PC-3 (cell line): Measurements from ENCODE around the gene ZNF546. TPM values are rescaled to one million over a fixed set of nuclear protein-coding genes. Genes with fewer than 3 reads are reported as not detected.
"Not testable (repeated sequence)": the region's sequence is repeated elsewhere in the genome, so short reads cannot be mapped to it uniquely, and the experiment has no call there.

Experiments
- ATAC-seq: fragments of 200-7000 bp; cut with Tn5 transposase; 2 replicates; pipeline ENCODE4 v1.9.1; 2020; ENCODE audit warnings: mild to moderate bottlenecking, moderate library complexity
- BruUV-seq: library from RNA; stranded (reverse); fragments of 400-500 nt; replicated peaks from 2 replicates; lab custom pipeline; 2021; lab: Mats Ljungman, UMichigan
- CTCF ChIA-PET: fragments of 300-600 bp; sonication (Branson Sonifier 250); formaldehyde crosslinking; loops from one replicate; lab custom pipeline; 2022; ENCODE audit warnings: antibody characterized with exemption; lab: Charles Lee
- POLR2A ChIA-PET: fragments of 300-600 bp; sonication (Branson Sonifier 250); formaldehyde crosslinking; loops from one replicate; lab custom pipeline; 2022; ENCODE audit warnings: antibody characterized with exemption; ENCODE audit not compliant: unreplicated experiment; lab: Charles Lee
- DNase-seq: peaks from one replicate; pipeline ENCODE4 v3.0.0-alpha.2; 2015
- H2AFZ ChIP-seq: fragments of 300-600 bp; sonication (generic); 2 replicates; pipeline ENCODE4 v1.6.0; 2016; ENCODE audit warnings: antibody characterized with exemption, low read length
- H3F3A ChIP-seq: fragments of 300-600 bp; sonication (generic); one replicate; pipeline ENCODE4 v1.6.0; 2017; ENCODE audit warnings: antibody characterized with exemption, low read length, control low read depth, mild to moderate bottlenecking; ENCODE audit not compliant: unreplicated experiment
- H3K27ac ChIP-seq: fragments of 300-600 bp; sonication (generic); 2 replicates; pipeline ENCODE4 v1.5.1; 2016; ENCODE audit warnings: mild to moderate bottlenecking, low read length
- H3K27me3 ChIP-seq: fragments of 300-600 bp; sonication (generic); 2 replicates; pipeline ENCODE4 v1.6.1; 2016; ENCODE audit warnings: low read length, mixed read lengths
- H3K36me3 ChIP-seq: fragments of 300-600 bp; sonication (generic); 2 replicates; pipeline ENCODE4 v1.6.1; 2016; ENCODE audit warnings: low read depth, mixed run types, low read length, mixed read lengths
- H3K4me1 ChIP-seq: fragments of 300-600 bp; sonication (generic); 2 replicates; pipeline ENCODE4 v1.5.1; 2016; ENCODE audit warnings: low read length; ENCODE audit not compliant: insufficient read depth
- H3K4me2 ChIP-seq: fragments of 300-600 bp; sonication (generic); 2 replicates; pipeline ENCODE4 v1.6.0; 2016; ENCODE audit warnings: low read length
- H3K4me3 ChIP-seq: fragments of 300-600 bp; sonication (generic); 2 replicates; pipeline ENCODE4 v1.5.1; 2016; ENCODE audit warnings: mild to moderate bottlenecking, low read length, mixed read lengths
- H3K79me2 ChIP-seq: fragments of 300-600 bp; sonication (generic); 2 replicates; pipeline ENCODE4 v1.6.1; 2017; ENCODE audit warnings: low read length, mixed read lengths
- H3K9ac ChIP-seq: fragments of 300-600 bp; sonication (generic); 2 replicates; pipeline ENCODE4 v1.6.0; 2016; ENCODE audit warnings: mild to moderate bottlenecking, low read length
- H3K9me2 ChIP-seq: fragments of 300-600 bp; sonication (generic); replicated peaks from 2 replicates; pipeline ENCODE4 v1.6.1; 2016; ENCODE audit warnings: mixed run types, low read length, mixed read lengths
- H3K9me3 ChIP-seq: fragments of 300-600 bp; sonication (generic); 2 replicates; pipeline ENCODE4 v1.6.1; 2016; ENCODE audit warnings: low read length, mixed read lengths
- H4K20me1 ChIP-seq: fragments of 300-600 bp; sonication (generic); 2 replicates; pipeline ENCODE4 v1.6.1; 2016; ENCODE audit warnings: low read length, mixed read lengths
- EZH2 ChIP-seq: fragments of 300-600 bp; sonication (generic); IDR thresholded peaks from one replicate; pipeline ENCODE4 v1.6.1; 2017; ENCODE audit warnings: antibody characterized with exemption, mild to moderate bottlenecking, low read length; ENCODE audit not compliant: unreplicated experiment
- EZH2phosphoT487 ChIP-seq: fragments of 300-600 bp; sonication (generic); IDR thresholded peaks from 2 replicates; pipeline ENCODE4 v1.6.1; 2018; ENCODE audit warnings: mild to moderate bottlenecking, antibody characterized with exemption, low read length, borderline replicate concordance
- intact Hi-C: fragments of 100-400 bp; cut with micrococcal nuclease; formaldehyde crosslinking; loops from 2 replicates; pipeline ENCODE4 v1.9.0; 2023
- total RNA-seq: library from RNA; depleted of rRNA; stranded (reverse); fragments of >200 nt; gene quantifications from 2 replicates; pipeline ENCODE4 v1.2.3, GENCODE V29; 2014
- TF ChIP-seq, protein P1 (sequence below): fragments of 300-600 bp; sonication (generic); conservative IDR thresholded peaks from 2 replicates; pipeline ENCODE4 v1.5.1; 2017; ENCODE audit warnings: antibody characterized with exemption, low read depth, mild to moderate bottlenecking, low read length

The ZNF546 gene
- total RNA-seq, 1 experiment from 2014 or later: 2.5 TPM

GRCh38 chr19:40026597-40026970 lies 29.7 kb downstream of the ZNF546 start:
- no peak for ATAC-seq
- no peak overlapping the region for H3K4me2 ChIP-seq
- no peak overlapping the region for H3K27ac ChIP-seq
- peaks cover 22% of the 10 kb centered on the region; the same call in 1 of the 2 replicates for H3K9me3 ChIP-seq
- H3F3A ChIP-seq: no peaks in the 10 kb centered on the region
- no peaks in the 10 kb centered on the region for H3K27me3 ChIP-seq
- CTCF ChIA-PET: no interaction called here
- no peaks in the 10 kb centered on the region for H3K9me2 ChIP-seq
- POLR2A ChIA-PET: no interaction called here
- TF ChIP-seq EZH2phosphoT487 (no peak), EZH2 (no peak)
- TF ChIP-seq, protein P1, sequence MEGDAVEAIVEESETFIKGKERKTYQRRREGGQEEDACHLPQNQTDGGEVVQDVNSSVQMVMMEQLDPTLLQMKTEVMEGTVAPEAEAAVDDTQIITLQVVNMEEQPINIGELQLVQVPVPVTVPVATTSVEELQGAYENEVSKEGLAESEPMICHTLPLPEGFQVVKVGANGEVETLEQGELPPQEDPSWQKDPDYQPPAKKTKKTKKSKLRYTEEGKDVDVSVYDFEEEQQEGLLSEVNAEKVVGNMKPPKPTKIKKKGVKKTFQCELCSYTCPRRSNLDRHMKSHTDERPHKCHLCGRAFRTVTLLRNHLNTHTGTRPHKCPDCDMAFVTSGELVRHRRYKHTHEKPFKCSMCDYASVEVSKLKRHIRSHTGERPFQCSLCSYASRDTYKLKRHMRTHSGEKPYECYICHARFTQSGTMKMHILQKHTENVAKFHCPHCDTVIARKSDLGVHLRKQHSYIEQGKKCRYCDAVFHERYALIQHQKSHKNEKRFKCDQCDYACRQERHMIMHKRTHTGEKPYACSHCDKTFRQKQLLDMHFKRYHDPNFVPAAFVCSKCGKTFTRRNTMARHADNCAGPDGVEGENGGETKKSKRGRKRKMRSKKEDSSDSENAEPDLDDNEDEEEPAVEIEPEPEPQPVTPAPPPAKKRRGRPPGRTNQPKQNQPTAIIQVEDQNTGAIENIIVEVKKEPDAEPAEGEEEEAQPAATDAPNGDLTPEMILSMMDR: no peak
- no peaks in the 10 kb centered on the region for H3K79me2 ChIP-seq
- intact Hi-C loops: no loop called here
- H3K4me3 ChIP-seq: no peak overlapping the region
- H3K9ac ChIP-seq: no peak overlapping the region
- no peak for DNase-seq
- no peaks in the 10 kb centered on the region for H4K20me1 ChIP-seq
- H3K4me1 ChIP-seq: no peaks in the 10 kb centered on the region
- no peak overlapping the region for H2AFZ ChIP-seq
- peaks cover 10% of the 10 kb centered on the region; the same call in 1 of the 2 replicates for H3K36me3 ChIP-seq
- BruUV-seq: no TSS peak

DNA sequence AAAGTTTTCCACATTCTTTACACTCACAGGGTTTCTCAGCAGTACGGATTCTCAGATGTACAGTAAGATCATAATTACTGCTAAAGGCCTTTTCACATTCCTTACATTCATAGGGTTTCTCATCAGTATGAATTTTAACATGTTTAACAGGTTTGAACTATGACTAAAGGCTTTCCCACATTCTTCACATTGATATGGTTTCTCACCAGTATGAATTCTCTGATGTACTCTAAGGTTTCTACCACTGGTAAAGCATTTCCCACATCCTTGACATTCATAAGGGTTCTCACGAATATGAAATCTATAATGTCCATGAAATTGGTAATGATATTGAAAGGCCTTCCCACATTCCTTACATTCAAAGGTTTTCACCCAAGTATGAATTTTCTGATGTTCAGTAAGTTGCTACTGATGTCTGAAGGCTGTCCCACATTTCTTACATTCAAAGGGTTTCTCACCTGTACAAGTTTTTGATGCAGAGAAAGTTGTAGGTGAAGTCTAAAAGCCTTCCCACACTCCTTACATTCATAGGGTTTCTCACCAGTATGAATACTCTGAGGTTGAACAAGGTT lies 37.2 kb downstream of the ZNF546 start:
- POLR2A ChIA-PET: no interaction called here
- CTCF ChIA-PET: no interaction called here
- no TSS peak for BruUV-seq

GRCh38 chr19:40035996-40036395 lies 39.1 kb downstream of the ZNF546 start:
- no peak for DNase-seq
- TF ChIP-seq, protein P1: no peak
- TF ChIP-seq EZH2 (no peak), EZH2phosphoT487 (no peak)
- H3K79me2 ChIP-seq: no peaks in the 10 kb centered on the region
- no TSS peak for BruUV-seq
- no peak overlapping the region for H3K4me2 ChIP-seq
- ATAC-seq: no peak
- ChIA-PET CTCF (no interaction called here), POLR2A (no interaction called here)
- H4K20me1 ChIP-seq: no peaks in the 10 kb centered on the region
- no peaks in the 10 kb centered on the region for H3K9me2 ChIP-seq
- no peak overlapping the region for H3K4me3 ChIP-seq
- no peak overlapping the region for H3K9ac ChIP-seq
- no peak overlapping the region for H3K27ac ChIP-seq
- H3K36me3 ChIP-seq: peaks cover 21% of the 10 kb centered on the region; the same call in 1 of the 2 replicates
- H3F3A ChIP-seq: no peaks in the 10 kb centered on the region
- H3K27me3 ChIP-seq: no peaks in the 10 kb centered on the region
- peaks cover 21% of the 10 kb centered on the region; the same call in 1 of the 2 replicates for H3K9me3 ChIP-seq
- intact Hi-C loops: no loop called here
- H2AFZ ChIP-seq: no peak overlapping the region
- no peaks in the 10 kb centered on the region for H3K4me1 ChIP-seq

More for the DNA sequence above, 37.2 kb downstream of the ZNF546 start:
- no peak overlapping the region for H2AFZ ChIP-seq
- no peaks in the 10 kb centered on the region for H3F3A ChIP-seq
- no peak overlapping the region for H3K4me2 ChIP-seq
- H3K27ac ChIP-seq: no peak overlapping the region
- H3K9ac ChIP-seq: no peak overlapping the region
- DNase-seq (no peak), ATAC-seq (no peak)
- H3K36me3 ChIP-seq: peaks cover 27% of the 10 kb centered on the region; the same call in 1 of the 2 replicates
- intact Hi-C loops: no loop called here
- no peak overlapping the region for H3K4me3 ChIP-seq
- peaks cover 33% of the 10 kb centered on the region for H3K9me3 ChIP-seq
- TF ChIP-seq EZH2 (no peak), EZH2phosphoT487 (no peak)
- TF ChIP-seq, protein P1: no peak
- no peaks in the 10 kb centered on the region for H3K9me2 ChIP-seq
- no peaks in the 10 kb centered on the region for H3K27me3 ChIP-seq
- H4K20me1 ChIP-seq: no peaks in the 10 kb centered on the region
- no peaks in the 10 kb centered on the region for H3K79me2 ChIP-seq
- no peaks in the 10 kb centered on the region for H3K4me1 ChIP-seq

GRCh38 chr19:40038047-40038446 lies 41.2 kb downstream of the ZNF546 start:
- H3F3A ChIP-seq, H3K4me1 ChIP-seq, H3K9ac ChIP-seq, intact Hi-C loops, H3K9me2 ChIP-seq, H3K27me3 ChIP-seq, H3K4me3 ChIP-seq, H4K20me1 ChIP-seq, BruUV-seq, H3K4me2 ChIP-seq, CTCF ChIA-PET, H3K27ac ChIP-seq, DNase-seq, H3K79me2 ChIP-seq, ATAC-seq, H2AFZ ChIP-seq, POLR2A ChIA-PET: not testable (repeated sequence)
- peaks cover 21% of the 10 kb centered on the region; the same call in 1 of the 2 replicates for H3K36me3 ChIP-seq
- peaks cover 21% of the 10 kb centered on the region; the same call in 1 of the 2 replicates for H3K9me3 ChIP-seq
